Activated gamma-delta T cell treated with Interleukin-2 at 50 U/mL for 16 hours (primary cell): ENCODE measurements around the gene AGAP1.
"Not testable (repeated sequence)": the region's sequence is repeated elsewhere in the genome, so short reads cannot be mapped to it uniquely, and the experiment has no call there.

Experiments
- DNase-seq: peaks from one replicate; pipeline ENCODE4 v3.0.0-alpha.2; 2020

AGAP1 gene

GRCh38 chr2:236090826-236091225 lies 597.0 kb downstream of the AGAP1 start:
- not testable (repeated sequence) for DNase-seq

GRCh38 chr2:236092714-236093113 lies 598.9 kb downstream of the AGAP1 start:
- no peak for DNase-seq

GRCh38 chr2:236093134-236093533 lies 599.3 kb downstream of the AGAP1 start:
- DNase-seq: no peak

GRCh38 chr2:236095504-236095903 lies 601.7 kb downstream of the AGAP1 start:
- DNase-seq: no peak

GRCh38 chr2:236101311-236101950 lies 607.6 kb downstream of the AGAP1 start:
- no peak for DNase-seq

- DNase-seq: no peak
Measured at GRCh38 chr2:236102971-236103370, 609.1 kb downstream of the AGAP1 start.

- no peak for DNase-seq
Measured at GRCh38 chr2:236103981-236104380, 610.1 kb downstream of the AGAP1 start.

GRCh38 chr2:236105955-236106607 lies 612.2 kb downstream of the AGAP1 start:
- no peak for DNase-seq

- no peak for DNase-seq
Measured at GRCh38 chr2:236106761-236107160, 612.9 kb downstream of the AGAP1 start.

GRCh38 chr2:236107536-236107935 lies 613.7 kb downstream of the AGAP1 start:
- DNase-seq: no peak

- no peak for DNase-seq
Measured at GRCh38 chr2:236107942-236108625, 614.2 kb downstream of the AGAP1 start.

GRCh38 chr2:236109061-236109460 lies 615.2 kb downstream of the AGAP1 start:
- no peak for DNase-seq

- no peak for DNase-seq
Measured at GRCh38 chr2:236109473-236109872, 615.6 kb downstream of the AGAP1 start.

GRCh38 chr2:236112466-236112865 lies 618.6 kb downstream of the AGAP1 start:
- DNase-seq: no peak

GRCh38 chr2:236113425-236113824 lies 619.6 kb downstream of the AGAP1 start:
- DNase-seq: no peak

- no peak for DNase-seq
Measured at GRCh38 chr2:236113948-236114347, 620.1 kb downstream of the AGAP1 start.

GRCh38 chr2:236114959-236115358 lies 621.1 kb downstream of the AGAP1 start:
- DNase-seq: no peak

GRCh38 chr2:236117401-236117800 lies 623.6 kb downstream of the AGAP1 start:
- no peak for DNase-seq

GRCh38 chr2:236117861-236118269 lies 624.0 kb downstream of the AGAP1 start:
- DNase-seq: no peak

- no peak for DNase-seq
Measured at GRCh38 chr2:236119003-236119402, 625.2 kb downstream of the AGAP1 start.

GRCh38 chr2:236119476-236119875 lies 625.6 kb downstream of the AGAP1 start:
- DNase-seq: no peak

GRCh38 chr2:236120141-236120601 lies 626.3 kb downstream of the AGAP1 start:
- DNase-seq: no peak

- DNase-seq: no peak
Measured at GRCh38 chr2:236120829-236121228, 627.0 kb downstream of the AGAP1 start.

- no peak for DNase-seq
Measured at GRCh38 chr2:236121546-236121945, 627.7 kb downstream of the AGAP1 start.
